ENCODE data around the gene GMPPA.

- TF ChIP-seq GATA2 (IDR thresholded peaks at IDR 0.05; ENCODE audit: low read depth, low read length) (no peak), GATA3 (IDR thresholded peaks at IDR 0.05; ENCODE audit: low read depth, low read length) (no peak)
Observed at GRCh38 chr2:219475697-219476651, 22.7 kb upstream of the GMPPA start.

Measured in SH-SY5Y (cell line).